NCI-H510A (cell line): Measurements from ENCODE around the gene SEPHS1.
"Not testable (repeated sequence)": the region's sequence is repeated elsewhere in the genome, so short reads cannot be mapped to it uniquely, and the experiment has no call there.

Experiments used
- DNase-seq: peaks from one replicate; lab custom pipeline; 2025; lab: John Stamatoyannopoulos, UW

SEPHS1 gene

GRCh38 chr10:13348216-13349017 lies at the start of gene SEPHS1:
Gene SEPHS1 (minus strand): TSS chr10:13348293. CDS start chr10:13344950, 3,343 bp downstream.
- DNase-seq = peak; percentile 74

DNA sequence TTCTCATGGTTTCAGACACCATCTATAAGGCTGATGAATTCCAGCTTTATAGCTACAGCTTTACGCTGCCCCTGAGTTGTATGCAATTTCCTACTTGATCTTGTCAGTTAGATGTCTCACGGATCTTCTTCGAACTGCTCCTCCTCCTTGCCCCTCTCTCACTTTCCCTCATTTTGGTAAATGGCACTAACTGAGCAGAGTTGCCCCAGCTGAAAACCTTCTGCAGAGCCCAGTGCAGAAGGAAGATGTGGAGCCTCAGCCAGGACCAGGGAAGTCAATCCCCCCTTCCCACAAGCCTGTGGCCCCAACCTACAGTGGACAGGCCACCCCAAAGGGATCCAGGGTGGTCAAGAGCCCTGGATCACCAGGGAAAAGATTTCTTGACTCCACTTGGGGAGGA lies 49.0 kb upstream of the SEPHS1 start:
- no peak for DNase-seq

GRCh38 chr10:13396369-13396768 lies 48.3 kb upstream of the SEPHS1 start:
- no peak for DNase-seq

DNA sequence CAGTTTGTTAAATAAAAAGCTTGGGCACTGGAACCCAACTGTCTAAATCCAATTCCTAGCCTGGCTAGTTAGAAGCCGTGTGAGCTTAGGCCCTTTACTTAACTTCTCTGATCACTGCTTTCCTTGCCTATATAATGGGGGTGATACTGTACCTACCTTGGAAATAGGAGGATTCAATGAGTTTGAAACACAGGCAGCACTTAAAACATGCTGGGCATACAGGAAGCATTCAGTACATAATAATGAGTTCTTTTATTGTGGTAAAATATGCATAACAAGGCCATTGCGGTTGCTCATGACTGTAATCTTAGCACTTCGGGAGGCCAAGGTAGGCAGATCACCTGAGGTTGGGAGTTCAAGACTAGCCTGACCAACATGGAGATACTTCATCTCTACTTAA lies 47.4 kb upstream of the SEPHS1 start:
- DNase-seq = no peak

- DNase-seq = no peak
Observed at GRCh38 chr10:13393640-13394039, 45.5 kb upstream of the SEPHS1 start.

- no peak for DNase-seq
Observed at GRCh38 chr10:13392701-13393100, 44.6 kb upstream of the SEPHS1 start.

DNA sequence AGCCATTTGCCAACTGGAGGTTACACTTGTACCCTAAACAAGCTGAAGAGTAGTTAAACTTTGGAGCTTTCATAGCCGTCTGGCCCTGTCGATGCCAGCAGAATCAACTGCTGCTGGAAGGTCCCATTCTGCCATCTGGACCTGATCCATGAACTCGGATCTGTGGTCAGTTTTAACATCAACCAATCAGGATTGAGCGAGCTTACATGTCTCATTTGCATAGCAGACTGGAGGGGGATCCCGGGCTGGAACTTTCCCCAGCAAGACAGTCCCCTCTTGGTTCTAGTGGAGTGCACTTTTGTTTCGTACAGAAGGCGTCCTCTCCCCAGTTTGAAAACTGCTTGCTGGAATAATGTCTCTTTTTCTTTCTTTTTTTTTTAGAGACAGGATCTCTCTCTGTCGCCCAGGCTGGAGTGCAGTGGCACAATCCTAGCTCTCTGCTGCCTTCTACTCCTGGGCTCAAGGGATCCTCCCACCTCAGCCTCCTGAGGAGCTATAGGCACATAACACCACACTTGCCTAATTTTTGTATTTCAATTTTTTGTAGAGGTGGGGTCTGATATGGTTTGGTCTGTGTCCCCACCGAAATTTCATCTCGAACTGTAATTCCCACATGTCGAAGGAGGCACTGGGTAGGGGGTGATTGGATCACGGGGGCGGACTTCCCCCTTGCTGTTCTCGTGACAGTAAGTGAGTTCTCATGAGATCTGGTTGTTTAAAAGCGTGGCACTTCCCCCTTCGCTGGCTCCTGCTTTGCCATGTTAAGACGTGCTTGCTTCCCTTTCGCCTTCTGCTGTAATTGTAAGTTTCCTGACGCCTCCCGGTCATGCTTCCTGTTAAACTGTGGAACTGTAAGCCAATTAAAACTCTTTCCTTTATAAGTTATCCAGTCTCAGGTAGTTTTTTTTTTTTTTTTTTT lies 42.8 kb upstream of the SEPHS1 start:
- DNase-seq = no peak

- no peak for DNase-seq
Observed at GRCh38 chr10:13388478-13389230, 40.6 kb upstream of the SEPHS1 start.

DNA sequence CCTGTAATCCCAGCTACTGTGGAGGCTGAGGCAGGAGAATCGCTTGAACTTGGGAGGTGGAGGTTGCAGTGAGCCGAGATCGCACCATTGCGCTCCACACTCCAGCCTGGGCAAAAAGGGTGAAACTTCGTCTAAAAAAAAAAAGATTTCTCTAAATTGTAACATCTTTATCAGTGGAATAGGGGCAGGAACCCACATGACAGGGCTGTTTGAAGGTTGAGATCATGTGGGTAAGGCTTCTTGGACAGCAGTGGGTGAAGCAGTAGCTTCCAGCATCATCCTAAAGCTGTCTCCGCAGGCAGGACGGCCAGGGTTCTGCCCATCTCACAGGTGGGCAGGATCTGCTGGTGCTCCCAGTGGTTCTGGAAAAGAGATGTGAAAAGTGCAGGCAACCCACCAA lies 37.9 kb upstream of the SEPHS1 start:
- no peak for DNase-seq

DNA sequence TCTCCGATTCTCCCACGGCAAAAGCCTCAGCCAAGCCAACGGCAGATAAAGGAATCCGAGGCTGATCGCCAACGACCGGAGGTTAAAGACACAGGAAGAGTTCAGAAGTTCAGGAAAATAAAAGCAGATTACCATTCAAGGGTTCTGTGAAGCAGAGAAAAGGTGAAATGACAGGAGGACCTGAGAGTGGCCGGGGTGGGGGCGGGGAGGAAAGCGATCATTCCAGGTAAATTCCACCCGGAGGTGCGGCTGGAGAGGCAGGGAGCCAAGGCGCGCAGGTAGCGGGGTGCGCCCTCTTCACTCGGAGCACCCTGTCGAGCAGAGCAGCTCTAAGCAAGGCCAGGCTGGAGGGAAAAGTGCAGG lies 35.3 kb upstream of the SEPHS1 start:
- DNase-seq = no peak

DNA sequence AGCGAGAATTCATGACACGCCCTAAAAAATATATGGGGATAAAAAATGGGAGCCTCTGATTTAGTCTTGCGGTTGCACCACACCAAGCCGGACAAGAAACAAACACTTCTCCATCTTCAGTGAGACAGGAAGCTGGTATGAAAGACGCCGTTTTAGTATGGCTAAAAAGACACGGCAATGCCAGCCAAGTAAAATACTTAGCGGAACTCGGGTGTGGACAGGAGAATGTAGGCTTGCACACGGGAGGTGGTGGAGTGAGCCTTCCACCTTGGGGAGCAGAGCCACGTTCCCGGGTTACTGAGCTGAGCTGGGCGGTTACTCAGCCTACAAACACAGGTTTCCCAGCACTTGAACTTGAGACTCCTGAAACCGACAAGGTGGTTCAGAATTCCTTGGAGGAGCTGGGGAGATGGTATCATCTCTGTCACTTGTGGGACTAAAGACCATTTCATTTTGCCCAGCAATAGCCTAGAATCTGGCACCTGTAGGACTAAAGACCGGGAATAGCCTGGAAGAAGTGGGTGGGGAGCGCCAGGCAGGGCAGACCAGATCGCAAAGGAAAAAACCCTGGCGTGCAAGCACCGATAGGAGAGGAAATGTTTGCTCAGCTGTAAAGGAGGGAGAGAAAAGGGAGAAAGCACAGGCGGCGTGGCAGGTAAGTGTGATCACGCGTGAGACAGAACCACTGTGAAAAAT lies 34.8 kb upstream of the SEPHS1 start:
- DNase-seq = no peak

GRCh38 chr10:13379061-13379460 lies 31.0 kb upstream of the SEPHS1 start:
- DNase-seq = not testable (repeated sequence)

DNA sequence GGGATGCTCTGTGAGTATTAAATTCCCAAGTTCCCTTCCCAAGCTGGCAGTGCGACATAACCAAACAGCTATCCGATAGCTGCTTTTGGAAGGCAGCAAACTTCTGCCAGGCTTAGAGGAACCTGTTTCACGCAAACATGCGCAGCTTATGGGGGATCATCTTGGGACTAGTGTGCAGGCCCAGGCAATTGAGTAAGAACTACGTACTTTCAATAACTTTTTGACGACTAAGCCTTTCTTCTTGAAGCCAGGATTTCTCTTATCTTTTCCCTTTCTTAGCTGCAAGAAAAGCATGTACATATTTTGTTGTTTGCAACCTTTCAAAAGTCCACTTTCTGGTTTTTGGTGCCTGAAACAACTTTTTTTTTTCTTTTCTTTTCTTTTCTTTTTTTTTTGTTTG lies 28.7 kb upstream of the SEPHS1 start:
- DNase-seq = no peak

- no peak for DNase-seq
Observed at GRCh38 chr10:13376297-13376696, 28.2 kb upstream of the SEPHS1 start.

- DNase-seq = no peak
Observed at GRCh38 chr10:13375791-13376190, 27.7 kb upstream of the SEPHS1 start.

DNA sequence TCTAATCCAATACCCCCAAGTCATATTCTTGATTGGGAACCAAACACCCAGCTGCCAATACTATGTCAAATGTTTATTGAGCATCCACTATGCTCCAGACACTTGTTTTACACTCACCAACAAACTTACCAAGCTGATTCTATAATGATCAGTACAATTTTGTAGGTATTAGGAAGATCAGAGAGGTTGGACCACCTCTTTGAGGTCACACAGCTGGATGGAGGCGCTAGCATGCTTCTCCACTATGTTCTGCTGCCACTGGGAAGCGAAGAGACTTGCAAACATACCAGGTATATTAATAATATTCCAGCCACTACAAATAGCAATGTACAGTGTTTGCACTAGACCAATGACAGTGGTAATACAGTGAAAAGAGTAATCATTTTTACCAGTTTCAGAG lies 25.6 kb upstream of the SEPHS1 start:
- DNase-seq = no peak

DNA sequence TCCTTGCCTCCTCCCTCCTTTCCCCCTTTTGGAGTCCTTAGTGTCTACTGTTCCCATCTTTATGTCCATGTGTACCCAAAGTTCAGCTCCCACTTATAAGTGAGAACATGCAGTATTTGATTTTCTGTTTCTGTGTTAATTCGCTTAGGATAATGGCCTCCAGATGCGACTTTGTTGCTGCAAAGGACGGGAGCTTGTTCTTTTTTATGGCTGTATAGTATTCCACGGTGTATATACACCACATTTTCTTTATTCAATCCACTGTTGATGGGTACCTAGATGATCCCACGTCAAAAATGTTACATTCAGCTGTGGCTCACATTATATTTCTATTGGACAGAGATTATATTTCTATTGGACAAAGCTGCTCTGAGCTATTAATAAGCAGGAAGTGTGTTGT lies 24.4 kb upstream of the SEPHS1 start:
- no peak for DNase-seq

DNA sequence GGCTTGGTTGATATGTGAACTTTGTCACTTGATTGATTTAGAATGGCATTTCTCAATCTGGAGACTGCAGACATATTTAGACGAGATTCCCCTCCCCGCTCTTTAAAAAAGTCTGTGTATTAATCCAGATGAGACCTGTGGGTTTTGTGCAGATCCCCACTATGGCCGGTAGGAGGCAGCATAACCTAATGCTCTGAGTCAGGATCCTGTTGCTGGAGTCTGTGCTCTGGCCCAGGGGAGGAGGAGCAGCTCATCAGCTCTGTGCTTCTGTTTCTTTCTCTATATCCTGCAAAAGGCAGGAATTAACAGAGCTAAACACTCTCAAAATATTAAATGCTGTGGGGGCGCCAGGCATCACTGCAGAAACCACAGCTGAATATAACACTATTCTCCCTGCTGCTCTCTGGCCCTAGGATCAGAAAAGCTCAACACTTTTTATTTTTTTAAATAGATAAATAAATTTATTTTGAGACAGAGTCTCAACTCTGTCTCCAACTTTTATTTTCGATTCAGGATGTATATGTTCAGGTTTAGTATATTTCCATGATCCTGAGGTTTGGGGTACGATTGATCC lies 23.9 kb upstream of the SEPHS1 start:
- peak; percentile 67 for DNase-seq

DNA sequence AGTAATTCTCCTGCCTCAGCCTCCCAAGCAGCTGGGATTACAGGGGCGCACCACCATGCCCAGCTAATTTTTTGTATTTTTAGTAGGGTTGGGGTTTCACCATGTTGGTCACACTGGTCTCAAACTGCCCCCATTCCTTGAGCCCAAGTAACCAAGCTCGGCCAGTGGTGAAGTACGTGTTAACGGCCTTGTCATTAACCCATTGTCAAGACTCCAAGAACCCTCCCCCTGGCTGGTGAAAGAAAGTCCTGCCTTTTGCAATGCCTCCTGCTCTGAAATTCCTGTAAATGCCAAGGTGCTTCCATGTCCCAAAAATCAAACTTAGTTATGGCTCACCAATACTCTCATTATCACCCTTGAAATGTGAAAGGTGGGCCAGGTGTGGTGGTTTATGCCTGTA lies 18.8 kb upstream of the SEPHS1 start:
- no peak for DNase-seq

GRCh38 chr10:13365831-13366230 lies 17.7 kb upstream of the SEPHS1 start:
- DNase-seq = no peak

- DNase-seq = no peak
Observed at GRCh38 chr10:13365243-13365642, 17.1 kb upstream of the SEPHS1 start.

GRCh38 chr10:13360587-13360986 lies 12.5 kb upstream of the SEPHS1 start:
- no peak for DNase-seq
